HAP-1 (cell line): Measurements from ENCODE around the gene TMEM158.

Experiments used
- DNase-seq, 2 experiments: peaks; one replicate each; pipeline ENCODE4 v3.0.0-alpha.2; 2016 to 2020; ENCODE audit warnings: low spot score in 2 of 2
- H3K27me3 ChIP-seq: fragments of 250-450 bp; sonication (Bioruptor Pico); 2 replicates; pipeline ENCODE4 v1.5.1; 2020; ENCODE audit warnings: low read depth, mild to moderate bottlenecking, moderate library complexity
- H3K36me3 ChIP-seq: fragments of 250-450 bp; sonication (Bioruptor Pico); replicated peaks from 2 replicates; pipeline ENCODE4 v1.5.1; 2020; ENCODE audit warnings: mild to moderate bottlenecking
- H3K4me1 ChIP-seq: fragments of 250-450 bp; sonication (Bioruptor Pico); 2 replicates; pipeline ENCODE4 v1.5.1; 2020; ENCODE audit warnings: mild to moderate bottlenecking
- H3K4me3 ChIP-seq: fragments of 250-450 bp; sonication (Bioruptor Pico); 2 replicates; pipeline ENCODE4 v1.5.1; 2020; ENCODE audit warnings: mild to moderate bottlenecking, moderate library complexity
- H3K9me3 ChIP-seq: fragments of 250-450 bp; sonication (Bioruptor Pico); 2 replicates; pipeline ENCODE4 v1.5.1; 2020; ENCODE audit warnings: mild to moderate bottlenecking, moderate library complexity
- in situ Hi-C: fragments of 300-500 bp; cut with MboI; formaldehyde crosslinking; loops from 3 replicates; pipeline ENCODE4 v1.14.3; 2020; ENCODE audit warnings: low sequenced_read_pairs, inconsistent platforms, mixed read lengths

TMEM158 gene

GRCh38 chr3:45208586-45208985 is 17.5 kb downstream of the TMEM158 start:
- in situ Hi-C loops, result loop anchor here (5.0 to 25.0 kb wide), 2 partner anchors 166 to 454 kb away; no protein-coding TSS in a partner anchor
- no peak for DNase-seq
- H3K36me3 ChIP-seq, result no peaks in the 10 kb centered on the region
- H3K27me3 ChIP-seq, result no peaks in the 10 kb centered on the region
- H3K4me3 ChIP-seq, result no peak overlapping the region
- H3K9me3 ChIP-seq, result no peaks in the 10 kb centered on the region
- H3K4me1 ChIP-seq, result peaks cover 6% of the 10 kb centered on the region

- Histone ChIP-seq H3K27me3 (no peaks in the 10 kb centered on the region), H3K4me1 (peaks cover 6% of the 10 kb centered on the region), H3K9me3 (no peaks in the 10 kb centered on the region), H3K4me3 (no peak overlapping the region), H3K36me3 (no peaks in the 10 kb centered on the region)
- peak in 1 of 2 experiments; percentile 34 for DNase-seq
- in situ Hi-C loops, result loop anchor here (5.0 to 25.0 kb wide), 2 partner anchors 165 to 455 kb away; no protein-coding TSS in a partner anchor
Observed at GRCh38 chr3:45207446-45207845, 18.6 kb downstream of the TMEM158 start.

GRCh38 chr3:45205126-45205525 is 21.0 kb downstream of the TMEM158 start:
- H3K4me1 ChIP-seq, result peaks cover 12% of the 10 kb centered on the region
- in situ Hi-C loops, result loop anchor here (5.0 to 25.0 kb wide), 2 partner anchors 163 to 457 kb away; no protein-coding TSS in a partner anchor
- no peaks in the 10 kb centered on the region for H3K36me3 ChIP-seq
- no peaks in the 10 kb centered on the region for H3K9me3 ChIP-seq
- no peaks in the 10 kb centered on the region for H3K27me3 ChIP-seq
- H3K4me3 ChIP-seq, result no peak overlapping the region
- DNase-seq, result no peak

- Histone ChIP-seq H3K4me1 (peaks cover 15% of the 10 kb centered on the region), H3K27me3 (no peaks in the 10 kb centered on the region), H3K4me3 (no peak overlapping the region), H3K36me3 (no peaks in the 10 kb centered on the region), H3K9me3 (no peaks in the 10 kb centered on the region)
- DNase-seq, result no peak
- in situ Hi-C loops, result loop anchor here (25.0 kb wide), 1 partner anchor 458 kb away; no protein-coding TSS in a partner anchor
Observed at GRCh38 chr3:45204136-45204535, 22.0 kb downstream of the TMEM158 start.

- Histone ChIP-seq H3K4me3 (no peak overlapping the region), H3K27me3 (peaks cover 2% of the 10 kb centered on the region; the same call in 1 of the 2 replicates), H3K4me1 (peaks cover 9% of the 10 kb centered on the region), H3K9me3 (no peaks in the 10 kb centered on the region), H3K36me3 (no peaks in the 10 kb centered on the region)
- in situ Hi-C loops, result loop anchor here (25.0 kb wide), 1 partner anchor 462 kb away; no protein-coding TSS in a partner anchor
- peak; percentile 40 to 54 for DNase-seq
Observed at GRCh38 chr3:45199837-45200648, 26.0 kb downstream of the TMEM158 start.

GRCh38 chr3:45198264-45199260 is 27.5 kb downstream of the TMEM158 start:
- no peak for DNase-seq
- H3K36me3 ChIP-seq, result no peaks in the 10 kb centered on the region
- in situ Hi-C loops, result no loop called here
- H3K9me3 ChIP-seq, result no peaks in the 10 kb centered on the region
- no peak overlapping the region for H3K4me3 ChIP-seq
- peaks cover 2% of the 10 kb centered on the region; the same call in 1 of the 2 replicates for H3K27me3 ChIP-seq
- peaks cover 9% of the 10 kb centered on the region for H3K4me1 ChIP-seq

- no peaks in the 10 kb centered on the region for H3K9me3 ChIP-seq
Observed at GRCh38 chr3:45194791-45195190, 31.3 kb downstream of the TMEM158 start.

GRCh38 chr3:45191924-45192417 is 34.1 kb downstream of the TMEM158 start:
- peaks cover 2% of the 10 kb centered on the region; the same call in 1 of the 2 replicates for H3K27me3 ChIP-seq
- DNase-seq, result no peak
- no peaks in the 10 kb centered on the region for H3K4me1 ChIP-seq
- no peaks in the 10 kb centered on the region for H3K36me3 ChIP-seq
- in situ Hi-C loops, result no loop called here
- no peak overlapping the region for H3K4me3 ChIP-seq
- H3K9me3 ChIP-seq, result no peaks in the 10 kb centered on the region

More at GRCh38 chr3:45194791-45195190, 31.3 kb downstream of the TMEM158 start:
- no peak for DNase-seq
- no peaks in the 10 kb centered on the region for H3K36me3 ChIP-seq
- 0 out of 2 replicates have a peak, but pooled peaks cover 3% of the 10 kb centered on the region for H3K4me1 ChIP-seq
- in situ Hi-C loops, result no loop called here
- H3K27me3 ChIP-seq, result peaks cover 2% of the 10 kb centered on the region; the same call in 1 of the 2 replicates
- no peak overlapping the region for H3K4me3 ChIP-seq

- H3K4me1 ChIP-seq, result no peaks in the 10 kb centered on the region
- no peaks in the 10 kb centered on the region for H3K36me3 ChIP-seq
- H3K27me3 ChIP-seq, result peaks cover 2% of the 10 kb centered on the region; the same call in 1 of the 2 replicates
- H3K4me3 ChIP-seq, result no peak overlapping the region
- no peaks in the 10 kb centered on the region for H3K9me3 ChIP-seq
- in situ Hi-C loops, result no loop called here
- no peak for DNase-seq
Observed at GRCh38 chr3:45191424-45191823, 34.7 kb downstream of the TMEM158 start.

- no peak for DNase-seq
- Histone ChIP-seq H3K4me1 (no peaks in the 10 kb centered on the region), H3K36me3 (no peaks in the 10 kb centered on the region), H3K4me3 (no peak overlapping the region), H3K9me3 (no peaks in the 10 kb centered on the region), H3K27me3 (no peaks in the 10 kb centered on the region)
- in situ Hi-C loops, result no loop called here
Observed at GRCh38 chr3:45188719-45189659, 37.1 kb downstream of the TMEM158 start.

- in situ Hi-C loops, result no loop called here
- no peaks in the 10 kb centered on the region for H3K27me3 ChIP-seq
- H3K9me3 ChIP-seq, result no peaks in the 10 kb centered on the region
- H3K4me3 ChIP-seq, result no peak overlapping the region
- no peaks in the 10 kb centered on the region for H3K36me3 ChIP-seq
- H3K4me1 ChIP-seq, result peaks cover 10% of the 10 kb centered on the region
- no peak for DNase-seq
Observed at GRCh38 chr3:45187694-45188141, 38.4 kb downstream of the TMEM158 start.

GRCh38 chr3:45186871-45187270 is 39.2 kb downstream of the TMEM158 start:
- DNase-seq, result no peak
- H3K4me1 ChIP-seq, result peaks cover 11% of the 10 kb centered on the region
- no peaks in the 10 kb centered on the region for H3K36me3 ChIP-seq
- in situ Hi-C loops, result no loop called here
- H3K9me3 ChIP-seq, result no peaks in the 10 kb centered on the region
- H3K27me3 ChIP-seq, result no peaks in the 10 kb centered on the region
- no peak overlapping the region for H3K4me3 ChIP-seq
